Activated CD8-positive, alpha-beta T cell treated with anti-CD3 and anti-CD28 coated beads for 36 hours (primary cell): ENCODE data around the gene NKAPL. TPM values are rescaled to one million over a fixed set of nuclear protein-coding genes. Genes with fewer than 3 reads are reported as not detected.

ENCODE experiments used
- ATAC-seq: fragments of 200-7000 bp; cut with Tn5 transposase; one replicate; pipeline ENCODE4 v1.10.0; 2021; ENCODE audit warnings: mild to moderate bottlenecking, moderate library complexity
- CTCF ChIA-PET: fragments of 350-600 bp; sonication (Branson Sonifier 250); formaldehyde crosslinking; loops from one replicate; lab custom pipeline; 2021; ENCODE audit warnings: antibody characterized with exemption; lab: Charles Lee
- POLR2A ChIA-PET: fragments of 350-600 bp; sonication (Branson Sonifier 250); formaldehyde crosslinking; loops from one replicate; lab custom pipeline; 2021; ENCODE audit warnings: antibody characterized with exemption; lab: Charles Lee
- DNase-seq: peaks from one replicate; pipeline ENCODE4 v3.0.0-alpha.2; 2020
- H3K27ac Mint-ChIP-seq: one replicate; pipeline ENCODE4 v1.8.0; 2021; ENCODE audit warnings: mild to moderate bottlenecking, mixed read lengths
- H3K27me3 Mint-ChIP-seq: one replicate; pipeline ENCODE4 v1.8.0; 2021; ENCODE audit warnings: mixed read lengths
- H3K36me3 Mint-ChIP-seq: one replicate; pipeline ENCODE4 v1.8.0; 2021; ENCODE audit warnings: low read depth, mixed read lengths
- H3K4me1 Mint-ChIP-seq: one replicate; pipeline ENCODE4 v1.8.0; 2021; ENCODE audit warnings: low read depth, mixed read lengths
- H3K4me3 Mint-ChIP-seq: one replicate; pipeline ENCODE4 v1.8.0; 2021; ENCODE audit warnings: mild to moderate bottlenecking, moderate library complexity, mixed read lengths
- H3K9me3 Mint-ChIP-seq: one replicate; pipeline ENCODE4 v1.8.0; 2021; ENCODE audit warnings: mixed read lengths
- CTCF ChIP-seq: fragments of 200-600 bp; IDR thresholded peaks from one replicate; pipeline ENCODE4 v1.8.0; 2022; ENCODE audit warnings: antibody characterized with exemption, mild to moderate bottlenecking
- intact Hi-C: fragments of 100-400 bp; cut with micrococcal nuclease; formaldehyde crosslinking; loops from one replicate; pipeline ENCODE4 v1.10.0; 2022
- total RNA-seq, 2 experiments: library from RNA; stranded (reverse); gene quantifications; one replicate each; pipeline ENCODE4 v1.2.3, GENCODE V29; 2021

The NKAPL gene
- total RNA-seq, 2 experiments from 2014 or later: not detected

GRCh38 chr6:28264834-28265401 lies 5.8 kb downstream of the NKAPL start:
- Mint-ChIP-seq H3K27ac (no peak overlapping the region), H3K4me3 (no peak overlapping the region), H3K4me1 (peaks cover 22% of the 10 kb centered on the region), H3K9me3 (peaks cover 2% of the 10 kb centered on the region), H3K27me3 (no peaks in the 10 kb centered on the region), H3K36me3 (peaks cover 2% of the 10 kb centered on the region)
- no peak for TF ChIP-seq CTCF
- POLR2A ChIA-PET: interaction anchor here (1.3 to 1.7 kb wide), 2 partner anchors 13 to 123 kb away, joined by 3 to 4 read pairs; partner anchors contain the start of genes ZKSCAN4 and ZKSCAN8
- ATAC-seq (no peak), DNase-seq (no peak)
- intact Hi-C loops: loop anchor here (10.0 kb wide), 1 partner anchor 90 kb away; no protein-coding TSS in a partner anchor
- CTCF ChIA-PET: interaction anchor here (1.0 to 2.8 kb wide), 4 partner anchors 12 to 123 kb away, joined by 3 to 11 read pairs (median 5); partner anchors contain the start of genes ZKSCAN4 and ZKSCAN8

- H3K36me3 Mint-ChIP-seq: peaks cover 2% of the 10 kb centered on the region
- no peak overlapping the region for H3K4me3 Mint-ChIP-seq
- ATAC-seq: no peak
- H3K4me1 Mint-ChIP-seq: peaks cover 28% of the 10 kb centered on the region
- H3K27me3 Mint-ChIP-seq: no peaks in the 10 kb centered on the region
- no peak for TF ChIP-seq CTCF
- H3K9me3 Mint-ChIP-seq: peaks cover 2% of the 10 kb centered on the region
- H3K27ac Mint-ChIP-seq: no peak overlapping the region
- no peak for DNase-seq
- intact Hi-C loops: loop anchor here (10.0 kb wide), 1 partner anchor 88 kb away; no protein-coding TSS in a partner anchor
- ChIA-PET CTCF (interaction anchor here (1.0 to 2.7 kb wide), 6 partner anchors 14 to 130 kb away, joined by 3 to 17 read pairs (median 3); partner anchors contain the start of genes PGBD1 and ZKSCAN4), POLR2A (interaction anchor here (0.8 to 1.6 kb wide), 13 partner anchors 8 to 377 kb away, joined by 3 to 5 read pairs (median 3); partner anchors contain the start of genes ZKSCAN8 and ZSCAN31)
These were observed 7.5 kb downstream of the NKAPL start for GRCh38 chr6:28266563-28266961.

GRCh38 chr6:28266962-28267694 lies 8.0 kb downstream of the NKAPL start, which contains the start of gene ZSCAN26:
Gene ZSCAN26, plus strand, starts transcription at chr6:28267143. Its CDS starts 4,777 bp downstream, at chr6:28271920.
- Mint-ChIP-seq H3K4me1 (peaks cover 28% of the 10 kb centered on the region), H3K4me3 (no peak within 1 kb of the TSS), H3K27ac (no peak within 1 kb of the TSS), H3K27me3 (no peaks in the 10 kb centered on the region), H3K36me3 (peaks cover 3% of the 10 kb centered on the region), H3K9me3 (peaks cover 2% of the 10 kb centered on the region)
- no peak for TF ChIP-seq CTCF
- ATAC-seq: peak; percentile 94
- DNase-seq: peak; percentile 93
- POLR2A ChIA-PET: interaction anchor here (0.8 to 1.6 kb wide), 16 partner anchors 9 to 402 kb away, joined by 3 to 8 read pairs (median 4); partner anchors contain the start of genes ZKSCAN4, ZKSCAN8 and ZSCAN31
- CTCF ChIA-PET: interaction anchor here (0.7 to 2.7 kb wide), 9 partner anchors 14 to 130 kb away, joined by 3 to 17 read pairs (median 3); partner anchors contain the start of genes PGBD1, ZKSCAN4 and ZKSCAN8
- intact Hi-C loops: loop anchor here (10.0 kb wide), 1 partner anchor 88 kb away; no protein-coding TSS in a partner anchor

GRCh38 chr6:28267695-28268059 lies 8.6 kb downstream of the NKAPL start:
- TF ChIP-seq CTCF: no peak
- Mint-ChIP-seq H3K27me3 (no peaks in the 10 kb centered on the region), H3K36me3 (peaks cover 9% of the 10 kb centered on the region), H3K4me3 (no peak overlapping the region), H3K27ac (no peak overlapping the region), H3K9me3 (peaks cover 2% of the 10 kb centered on the region), H3K4me1 (peaks cover 28% of the 10 kb centered on the region)
- no peak for ATAC-seq
- intact Hi-C loops: loop anchor here (10.0 kb wide), 1 partner anchor 87 kb away; no protein-coding TSS in a partner anchor
- no peak for DNase-seq
- CTCF ChIA-PET: interaction anchor here (0.7 to 2.7 kb wide), 7 partner anchors 14 to 127 kb away, joined by 3 to 17 read pairs (median 3); partner anchors contain the start of genes PGBD1, ZKSCAN4 and ZKSCAN8
- POLR2A ChIA-PET: interaction anchor here (0.8 to 1.6 kb wide), 10 partner anchors 14 to 403 kb away, joined by 3 to 8 read pairs (median 4); partner anchors contain the start of genes ZKSCAN4, ZKSCAN8 and ZSCAN31
